HepG2 (cell line): ENCODE data around the gene ZNF524. TPM values are rescaled to one million over a fixed set of nuclear protein-coding genes. Genes with fewer than 3 reads are reported as not detected.

Experiments
- AGO2 ChIP-seq: fragments of 200-400 bp; formaldehyde crosslinking; optimal IDR thresholded peaks from 2 replicates; pipeline ENCODE3; 2017; ENCODE audit warnings: mild to moderate bottlenecking, low read depth, low read length, moderate library complexity
- BRCA1 ChIP-seq: sonication (generic); formaldehyde crosslinking; IDR thresholded peaks from 2 replicates; pipeline ENCODE4 v1.4.0; 2020; ENCODE audit warnings: missing genetic modification reagents
- DNMT1 ChIP-seq: sonication (generic); formaldehyde crosslinking; IDR thresholded peaks from 2 replicates; pipeline ENCODE4 v1.5.1; 2020; ENCODE audit warnings: mild to moderate bottlenecking, missing genetic modification reagents
- FOXA3 ChIP-seq: IDR thresholded peaks from 2 replicates; pipeline ENCODE4 v1.6.1; 2016; ENCODE audit warnings: missing genetic modification reagents, missing compliant biosample characterization
- FOXO1 ChIP-seq: sonication (generic); formaldehyde crosslinking; IDR thresholded peaks from 2 replicates; pipeline ENCODE4 v1.4.0; 2020; ENCODE audit warnings: missing genetic modification reagents
- GTF2F1 ChIP-seq: fragments of 150-350 bp; IDR thresholded peaks from 2 replicates; pipeline ENCODE4 v1.6.1; 2014; ENCODE audit warnings: low read length
- GZF1 ChIP-seq: sonication (generic); formaldehyde crosslinking; IDR thresholded peaks from 2 replicates; pipeline ENCODE4 v1.5.1; 2020; ENCODE audit warnings: mild to moderate bottlenecking, missing genetic modification reagents
- JUN ChIP-seq: sonication (generic); formaldehyde crosslinking; IDR thresholded peaks from 2 replicates; pipeline ENCODE4 v1.4.0; 2020; ENCODE audit warnings: mild to moderate bottlenecking, missing genetic modification reagents
- MBD4 ChIP-seq: IDR thresholded peaks from 2 replicates; pipeline ENCODE4 v1.6.1; 2012; ENCODE audit warnings: low read length, inconsistent platforms, borderline replicate concordance
- MBNL3 ChIP-seq: fragments of 250-450 bp; sonication (Bioruptor Pico); conservative IDR thresholded peaks from 2 replicates; pipeline ENCODE4 v1.8.0; 2022; ENCODE audit warnings: mild to moderate bottlenecking, inconsistent platforms
- PHF5A ChIP-seq: IDR thresholded peaks from one replicate; pipeline ENCODE4 v1.6.1; 2018; ENCODE audit warnings: low read depth, missing genetic modification reagents; ENCODE audit not compliant: unreplicated experiment
- RBM39 ChIP-seq: fragments of 200-400 bp; formaldehyde crosslinking; IDR thresholded peaks from one replicate; pipeline ENCODE4 v1.6.1; 2018; ENCODE audit warnings: antibody characterized with exemption, mild to moderate bottlenecking, low read depth, low read length; ENCODE audit not compliant: poor library complexity, severe bottlenecking
- RORA ChIP-seq: sonication (generic); formaldehyde crosslinking; IDR thresholded peaks from 2 replicates; pipeline ENCODE4 v1.5.0; 2020; ENCODE audit warnings: mild to moderate bottlenecking, missing genetic modification reagents, moderate library complexity
- THAP11 ChIP-seq: IDR thresholded peaks from 2 replicates; pipeline ENCODE4 v1.6.1; 2016; ENCODE audit warnings: missing biosample characterization, missing genetic modification reagents
- THAP7 ChIP-seq: sonication (generic); formaldehyde crosslinking; IDR thresholded peaks from 2 replicates; pipeline ENCODE4 v1.8.1; 2023; ENCODE audit warnings: mild to moderate bottlenecking, missing genetic modification reagents
- TSC22D2 ChIP-seq: sonication (generic); formaldehyde crosslinking; IDR thresholded peaks from 2 replicates; pipeline ENCODE4 v1.5.1; 2020; ENCODE audit warnings: missing genetic modification reagents, mild to moderate bottlenecking, borderline replicate concordance
- ZBTB1 ChIP-seq: sonication (generic); formaldehyde crosslinking; IDR thresholded peaks from 2 replicates; pipeline ENCODE4 v1.4.0; 2020; ENCODE audit warnings: missing genetic modification reagents, borderline replicate concordance
- ZMAT3 ChIP-seq: sonication (generic); formaldehyde crosslinking; conservative IDR thresholded peaks from 2 replicates; pipeline ENCODE4 v1.7.0; 2021; ENCODE audit warnings: missing genetic modification reagents
- ZNF230 ChIP-seq: sonication (generic); formaldehyde crosslinking; IDR thresholded peaks from 2 replicates; pipeline ENCODE4 v1.4.0; 2020; ENCODE audit warnings: mild to moderate bottlenecking, missing genetic modification reagents
- ZNF350 ChIP-seq: sonication (generic); formaldehyde crosslinking; IDR thresholded peaks from 2 replicates; pipeline ENCODE4 v1.4.0; 2020; ENCODE audit warnings: mild to moderate bottlenecking, low read depth, missing genetic modification reagents, borderline replicate concordance
- ZNF441 ChIP-seq: sonication (generic); formaldehyde crosslinking; IDR thresholded peaks from 2 replicates; pipeline ENCODE4 v1.7.0; 2021; ENCODE audit warnings: missing genetic modification reagents, borderline replicate concordance
- ZNF484 ChIP-seq: sonication (generic); formaldehyde crosslinking; IDR thresholded peaks from 2 replicates; pipeline ENCODE4 v1.5.1; 2020; ENCODE audit warnings: mild to moderate bottlenecking, low read depth, missing genetic modification reagents, borderline replicate concordance
- ZNF589 ChIP-seq: sonication (generic); formaldehyde crosslinking; conservative IDR thresholded peaks from 2 replicates; pipeline ENCODE4 v1.8.0; 2022; ENCODE audit warnings: mild to moderate bottlenecking, moderate library complexity, missing genetic modification reagents
- ZZZ3 ChIP-seq: sonication (generic); formaldehyde crosslinking; IDR thresholded peaks from 2 replicates; pipeline ENCODE4 v1.4.0; 2020; ENCODE audit warnings: missing genetic modification reagents, mild to moderate bottlenecking, borderline replicate concordance
- polyA plus RNA-seq, 8 experiments: library from polyadenylated mRNA; depleted of rRNA in 3 of 8; stranded (reverse) in 7 of 8; unstranded in 1 of 8; fragments of >200 nt; fragmentation: Illumina TruSeq in 4 of 8; extraction: Trizol in 4 of 8; gene quantifications; 2 replicates each; pipeline versions ENCODE4 v1.2.1 to v1.2.3, GENCODE V29; 2011 to 2016; ENCODE audit warnings: low read depth in 4 of 8, missing spikeins in 1 of 8, mixed read lengths in 1 of 8; ENCODE audit not compliant: insufficient read depth in 1 of 8
- total RNA-seq, 5 experiments: library from RNA; depleted of rRNA; stranded (reverse); fragments of >200 nt; fragmentation: Illumina TruSeq; extraction: Trizol; gene quantifications; 2 replicates each; pipeline ENCODE4 v1.2.3, GENCODE V29; 2016; ENCODE audit warnings: low read depth in 1 of 5
- TF ChIP-seq, protein P1 (sequence below): sonication (generic); formaldehyde crosslinking; IDR thresholded peaks from 2 replicates; pipeline ENCODE4 v1.5.0; 2020; ENCODE audit warnings: mild to moderate bottlenecking, missing genetic modification reagents, borderline replicate concordance
- TF ChIP-seq, protein P2 (sequence below): sonication (generic); formaldehyde crosslinking; IDR thresholded peaks from 2 replicates; pipeline ENCODE4 v1.9.0; 2021; ENCODE audit warnings: missing genetic modification reagents, mild to moderate bottlenecking, borderline replicate concordance

ZNF524 gene
- total and polyA plus RNA-seq, 2 of the 13 experiments (the other 11 are each of a cell fraction or from before 2014, with no cell fraction given), result 3.2 to 4.6 TPM

DNA sequence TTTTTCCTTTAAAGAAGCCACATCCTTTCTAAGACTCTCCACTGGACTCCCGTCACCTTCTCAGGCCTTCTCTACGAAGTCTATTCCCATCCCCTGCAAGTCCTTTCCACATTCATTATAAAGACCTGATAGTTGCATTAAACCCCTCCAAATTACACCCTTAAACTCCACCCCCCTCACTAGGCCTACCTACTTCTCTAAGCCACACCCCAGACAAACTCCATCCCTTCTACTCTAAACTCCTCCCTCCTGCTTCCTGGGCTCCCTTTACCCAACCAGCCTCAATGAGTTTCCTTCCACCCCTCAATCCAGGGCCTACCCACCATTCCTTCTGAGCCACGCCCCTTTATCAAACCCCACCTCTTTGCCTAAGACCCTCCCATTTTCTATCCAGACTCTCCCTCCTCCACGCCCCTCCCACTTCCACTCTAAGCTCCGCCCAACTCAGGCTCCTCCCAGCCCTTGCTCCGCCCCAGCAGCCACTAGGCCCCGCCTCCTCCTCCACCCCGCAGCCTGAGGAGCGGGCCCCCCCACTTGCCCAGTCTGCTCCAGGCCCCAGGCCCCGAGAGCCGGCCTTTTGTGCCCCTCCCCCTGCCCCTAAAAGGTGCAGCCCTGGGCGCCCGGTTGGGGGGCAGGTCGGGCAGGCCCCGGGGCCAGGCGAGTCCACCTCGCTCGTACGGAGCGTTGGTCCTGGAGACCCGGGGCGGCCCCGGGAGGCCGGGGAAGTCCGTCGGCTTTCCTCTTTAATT lies 1.2 kb upstream of the ZNF524 start (continued):
- TF ChIP-seq, protein P1, sequence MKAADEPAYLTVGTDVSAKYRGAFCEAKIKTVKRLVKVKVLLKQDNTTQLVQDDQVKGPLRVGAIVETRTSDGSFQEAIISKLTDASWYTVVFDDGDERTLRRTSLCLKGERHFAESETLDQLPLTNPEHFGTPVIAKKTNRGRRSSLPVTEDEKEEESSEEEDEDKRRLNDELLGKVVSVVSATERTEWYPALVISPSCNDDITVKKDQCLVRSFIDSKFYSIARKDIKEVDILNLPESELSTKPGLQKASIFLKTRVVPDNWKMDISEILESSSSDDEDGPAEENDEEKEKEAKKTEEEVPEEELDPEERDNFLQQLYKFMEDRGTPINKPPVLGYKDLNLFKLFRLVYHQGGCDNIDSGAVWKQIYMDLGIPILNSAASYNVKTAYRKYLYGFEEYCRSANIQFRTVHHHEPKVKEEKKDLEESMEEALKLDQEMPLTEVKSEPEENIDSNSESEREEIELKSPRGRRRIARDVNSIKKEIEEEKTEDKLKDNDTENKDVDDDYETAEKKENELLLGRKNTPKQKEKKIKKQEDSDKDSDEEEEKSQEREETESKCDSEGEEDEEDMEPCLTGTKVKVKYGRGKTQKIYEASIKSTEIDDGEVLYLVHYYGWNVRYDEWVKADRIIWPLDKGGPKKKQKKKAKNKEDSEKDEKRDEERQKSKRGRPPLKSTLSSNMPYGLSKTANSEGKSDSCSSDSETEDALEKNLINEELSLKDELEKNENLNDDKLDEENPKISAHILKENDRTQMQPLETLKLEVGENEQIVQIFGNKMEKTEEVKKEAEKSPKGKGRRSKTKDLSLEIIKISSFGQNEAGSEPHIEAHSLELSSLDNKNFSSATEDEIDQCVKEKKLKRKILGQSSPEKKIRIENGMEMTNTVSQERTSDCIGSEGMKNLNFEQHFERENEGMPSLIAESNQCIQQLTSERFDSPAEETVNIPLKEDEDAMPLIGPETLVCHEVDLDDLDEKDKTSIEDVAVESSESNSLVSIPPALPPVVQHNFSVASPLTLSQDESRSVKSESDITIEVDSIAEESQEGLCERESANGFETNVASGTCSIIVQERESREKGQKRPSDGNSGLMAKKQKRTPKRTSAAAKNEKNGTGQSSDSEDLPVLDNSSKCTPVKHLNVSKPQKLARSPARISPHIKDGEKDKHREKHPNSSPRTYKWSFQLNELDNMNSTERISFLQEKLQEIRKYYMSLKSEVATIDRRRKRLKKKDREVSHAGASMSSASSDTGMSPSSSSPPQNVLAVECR (CRISPR knock-in tag), result no peak
- TF ChIP-seq PHF5A (CRISPR knock-in tag) (no peak), ZNF350 (no peak), JUN (CRISPR knock-in tag) (no peak), BRCA1 (no peak), GTF2F1 (no peak), RBM39 (peak; percentile 96), ZNF484 (no peak), TSC22D2 (CRISPR knock-in tag) (no peak), THAP7 (no peak), ZNF441 (CRISPR knock-in tag) (no peak; the same call in 1 of the 2 replicates), GZF1 (CRISPR knock-in tag) (no peak), MBD4 (no peak), DNMT1 (CRISPR knock-in tag) (no peak), FOXO1 (CRISPR knock-in tag) (no peak), THAP11 (CRISPR knock-in tag) (no peak), RORA (CRISPR knock-in tag) (no peak), FOXA3 (CRISPR knock-in tag) (no peak; the same call in 1 of the 2 replicates), MBNL3 (CRISPR knock-in tag) (no peak), AGO2 (peak; percentile 87), ZNF230 (CRISPR knock-in tag) (no peak), ZMAT3 (CRISPR knock-in tag) (no peak), ZZZ3 (CRISPR knock-in tag) (no peak), ZNF589 (CRISPR knock-in tag) (no peak), ZBTB1 (CRISPR knock-in tag) (no peak)
- TF ChIP-seq, protein P2, sequence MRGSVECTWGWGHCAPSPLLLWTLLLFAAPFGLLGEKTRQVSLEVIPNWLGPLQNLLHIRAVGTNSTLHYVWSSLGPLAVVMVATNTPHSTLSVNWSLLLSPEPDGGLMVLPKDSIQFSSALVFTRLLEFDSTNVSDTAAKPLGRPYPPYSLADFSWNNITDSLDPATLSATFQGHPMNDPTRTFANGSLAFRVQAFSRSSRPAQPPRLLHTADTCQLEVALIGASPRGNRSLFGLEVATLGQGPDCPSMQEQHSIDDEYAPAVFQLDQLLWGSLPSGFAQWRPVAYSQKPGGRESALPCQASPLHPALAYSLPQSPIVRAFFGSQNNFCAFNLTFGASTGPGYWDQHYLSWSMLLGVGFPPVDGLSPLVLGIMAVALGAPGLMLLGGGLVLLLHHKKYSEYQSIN, result no peak
